ENCODE results near the gene ATXN3.

The ATXN3 gene

DNA sequence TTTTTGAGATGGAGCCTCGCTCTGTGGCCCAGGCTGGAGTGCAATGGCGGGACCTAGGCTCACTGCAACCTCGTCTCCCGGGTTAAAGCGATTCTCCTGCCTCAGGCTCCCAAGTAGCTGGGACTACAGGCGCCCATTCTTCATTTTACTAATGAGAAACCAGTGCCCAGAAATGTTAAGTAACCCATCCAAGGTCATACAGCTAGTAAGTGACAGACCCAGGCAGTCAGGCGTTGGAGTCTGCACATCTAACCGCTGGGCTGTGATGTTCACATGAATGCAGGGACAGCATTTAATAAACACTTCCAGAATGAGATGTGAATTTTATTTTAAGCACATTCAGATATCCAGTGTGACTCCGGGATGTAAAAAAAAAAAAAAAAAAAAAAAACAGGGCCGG lies 65.2 kb downstream of the ATXN3 start:
- Mint-ChIP-seq H3K4me3 (no peak overlapping the region), H3K27me3 (no peaks in the 10 kb centered on the region), H3K9me3 (no peaks in the 10 kb centered on the region), H3K27ac (no peak overlapping the region), H3K36me3 (peaks cover 7% of the 10 kb centered on the region), H3K4me1 (peaks cover 24% of the 10 kb centered on the region)
- DNase-seq (ENCODE audit: low spot score in 2 of 2) (no peak), ATAC-seq (ENCODE audit: low read depth) (no peak)

DNA sequence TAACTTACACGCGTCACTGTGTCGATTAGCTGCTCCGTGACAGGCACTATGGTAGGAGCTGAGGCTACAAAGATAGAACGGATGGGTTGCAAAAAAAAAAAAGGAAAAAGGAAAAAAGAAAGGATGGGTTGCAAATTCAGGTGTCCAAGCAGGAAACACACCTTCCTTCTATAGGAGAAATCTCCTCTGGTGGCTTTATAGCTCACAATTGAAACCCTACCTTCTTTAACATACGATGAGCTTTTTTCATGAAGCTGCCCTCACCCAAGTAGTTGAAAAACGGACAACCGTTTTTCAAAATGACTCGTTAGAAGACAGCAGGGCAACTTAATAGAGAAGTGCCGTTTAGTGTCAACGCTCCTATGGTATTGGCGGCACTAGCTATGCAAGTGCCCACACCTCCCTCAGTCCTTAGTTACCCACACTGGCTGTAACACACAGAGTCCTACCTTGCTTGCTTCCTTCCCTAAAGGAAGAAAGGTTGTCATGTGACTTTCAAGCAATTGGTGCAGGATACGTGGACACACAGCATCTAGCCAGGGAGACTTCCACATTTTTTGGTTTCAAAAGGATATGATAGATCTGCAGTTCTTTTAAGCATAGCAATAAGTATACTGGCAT lies 65.8 kb downstream of the ATXN3 start:
- DNase-seq (ENCODE audit: low spot score in 2 of 2), result peak in 1 of 2 donors; percentile 12
- peak overlapping the region; percentile 98 for H3K27ac Mint-ChIP-seq
- H3K27me3 Mint-ChIP-seq, result no peaks in the 10 kb centered on the region
- no peak for ATAC-seq (ENCODE audit: low read depth)
- H3K4me3 Mint-ChIP-seq, result peak overlapping the region; percentile 93
- peaks cover 29% of the 10 kb centered on the region for H3K4me1 Mint-ChIP-seq
- no peaks in the 10 kb centered on the region for H3K9me3 Mint-ChIP-seq
- peaks cover 7% of the 10 kb centered on the region for H3K36me3 Mint-ChIP-seq

DNA sequence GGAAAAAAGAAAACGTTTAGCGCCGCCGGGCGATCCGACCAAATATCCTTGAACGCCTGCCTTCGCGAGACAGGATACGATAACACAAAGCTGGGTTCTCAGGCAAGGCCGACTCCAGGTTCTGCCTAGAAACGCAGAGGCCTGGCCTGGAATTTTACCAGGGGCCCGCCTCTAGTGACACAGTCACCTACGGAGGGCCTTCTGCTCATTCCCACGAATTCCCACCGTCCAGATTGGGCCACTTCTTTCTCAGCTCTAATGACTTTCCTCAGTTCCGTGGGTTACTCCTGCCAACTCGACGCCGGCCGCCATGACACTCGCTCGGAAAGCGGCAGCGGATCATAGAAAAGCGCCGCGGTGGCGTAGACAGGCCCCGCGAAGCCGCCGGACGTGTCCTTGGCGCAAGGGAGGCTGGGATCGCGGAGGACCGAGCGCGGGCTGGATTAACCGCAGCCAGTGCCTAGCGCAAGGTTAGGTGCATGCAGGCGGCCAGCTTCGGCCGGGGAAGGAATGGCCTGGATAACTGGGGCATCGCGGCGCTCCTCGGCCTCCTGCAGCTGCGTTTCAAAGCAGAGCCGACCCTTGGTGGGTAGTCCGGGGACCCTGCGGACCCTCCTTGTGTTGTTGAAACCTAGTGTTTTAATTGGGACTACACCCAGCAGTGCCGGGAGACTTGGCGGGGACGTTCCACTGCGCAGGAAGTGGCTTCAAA lies 66.5 kb downstream of the ATXN3 start, which contains the start of gene TRIP11:
TRIP11 (minus strand) TSS at position 341 of the 712 bp plus-strand sequence. CDS start 374 bp downstream, outside the sequence.
- H3K27ac Mint-ChIP-seq, result peak within 1 kb of the TSS; percentile 98
- H3K4me3 Mint-ChIP-seq, result peak within 1 kb of the TSS; percentile 93
- peaks cover 7% of the 10 kb centered on the region for H3K36me3 Mint-ChIP-seq
- peak; percentile 94 for ATAC-seq (ENCODE audit: low read depth)
- H3K27me3 Mint-ChIP-seq, result no peaks in the 10 kb centered on the region
- peaks cover 29% of the 10 kb centered on the region for H3K4me1 Mint-ChIP-seq
- DNase-seq (ENCODE audit: low spot score in 2 of 2), result peak; percentile 93 to 98
- H3K9me3 Mint-ChIP-seq, result no peaks in the 10 kb centered on the region

DNA sequence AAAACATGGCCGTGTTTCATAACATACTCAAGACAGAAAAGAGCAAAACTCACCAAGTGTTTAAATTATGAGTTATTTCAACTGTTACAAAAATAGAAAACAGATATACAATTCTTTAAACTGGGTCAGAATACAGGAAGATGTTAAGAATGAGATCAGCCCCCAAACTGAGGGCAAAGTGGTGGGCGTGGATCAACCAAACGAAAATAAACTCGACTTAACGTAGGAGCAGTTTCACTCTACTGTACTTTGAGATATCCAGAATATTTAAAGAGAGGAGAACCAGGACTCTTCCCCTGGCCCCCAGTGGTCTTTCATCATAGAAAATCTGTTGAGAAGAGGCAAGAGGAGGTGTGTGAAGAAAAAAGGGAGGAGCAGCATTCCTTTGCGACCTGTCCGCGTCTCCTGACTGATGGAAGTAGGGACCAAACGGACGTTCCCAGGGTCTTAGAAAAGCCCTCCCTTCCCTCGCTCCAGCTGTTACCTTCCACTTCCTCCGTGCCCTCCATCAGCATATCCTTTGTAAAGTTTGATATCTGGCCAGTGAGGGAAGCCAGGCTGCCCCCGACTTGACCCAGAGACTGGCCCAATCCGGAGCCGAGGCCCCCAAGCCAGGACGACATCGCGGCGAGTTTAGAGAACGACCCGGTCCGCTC lies 67.2 kb downstream of the ATXN3 start:
- Mint-ChIP-seq H3K27me3 (no peaks in the 10 kb centered on the region), H3K27ac (peak overlapping the region; percentile 98), H3K4me3 (peak overlapping the region; percentile 93), H3K9me3 (no peaks in the 10 kb centered on the region), H3K4me1 (peaks cover 29% of the 10 kb centered on the region), H3K36me3 (peaks cover 7% of the 10 kb centered on the region)
- ATAC-seq (ENCODE audit: low read depth) (no peak), DNase-seq (ENCODE audit: low spot score in 2 of 2) (peak in 1 of 2 donors; percentile 9)

DNA sequence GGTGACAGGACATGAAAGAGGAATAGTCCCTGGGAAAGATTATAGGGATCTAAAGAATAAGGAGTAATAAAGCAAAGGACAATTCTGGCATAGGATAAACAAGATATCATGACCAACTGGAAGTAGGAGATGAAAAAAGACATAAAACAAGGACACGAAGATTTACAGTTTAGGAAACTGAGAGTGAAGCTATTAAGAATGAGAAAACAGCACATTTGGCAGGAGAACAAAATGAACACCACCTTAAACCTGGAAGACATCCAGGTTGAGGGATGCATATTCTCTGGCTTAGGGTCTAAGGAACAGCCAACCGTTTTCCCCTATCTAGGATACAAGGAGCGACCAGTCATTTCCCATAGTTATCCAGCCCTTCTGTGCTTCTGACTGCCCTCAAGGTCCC lies 68.4 kb downstream of the ATXN3 start:
- H3K4me3 Mint-ChIP-seq, result peak overlapping the region; percentile 57
- ATAC-seq (ENCODE audit: low read depth) (no peak), DNase-seq (ENCODE audit: low spot score in 2 of 2) (no peak)
- H3K4me1 Mint-ChIP-seq, result peaks cover 33% of the 10 kb centered on the region
- peaks cover 7% of the 10 kb centered on the region for H3K36me3 Mint-ChIP-seq
- H3K27ac Mint-ChIP-seq, result peak overlapping the region; percentile 98
- H3K9me3 Mint-ChIP-seq, result no peaks in the 10 kb centered on the region
- H3K27me3 Mint-ChIP-seq, result no peaks in the 10 kb centered on the region

DNA sequence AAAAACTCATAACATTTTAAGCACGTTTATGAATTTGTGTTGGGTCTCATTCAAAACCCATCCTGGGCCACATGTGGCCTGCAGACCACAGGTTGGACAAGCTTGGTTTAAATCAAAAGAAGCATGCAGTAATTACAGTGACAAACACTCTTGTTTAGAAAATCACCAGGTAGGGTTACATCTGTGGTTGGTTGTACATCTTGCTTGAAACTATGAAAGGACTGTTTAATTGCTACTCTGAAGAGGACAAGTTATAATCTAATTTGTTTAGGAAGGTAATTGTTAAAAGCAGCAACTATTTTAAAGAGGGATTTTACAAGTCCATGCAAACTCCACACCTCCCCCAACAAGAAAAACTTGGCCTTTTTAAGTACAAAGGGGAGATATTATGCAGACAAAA lies 70.5 kb downstream of the ATXN3 start:
- ATAC-seq (ENCODE audit: low read depth) (no peak), DNase-seq (ENCODE audit: low spot score in 2 of 2) (no peak)
- Mint-ChIP-seq H3K9me3 (no peaks in the 10 kb centered on the region), H3K27ac (no peak overlapping the region), H3K27me3 (no peaks in the 10 kb centered on the region), H3K4me1 (peaks cover 33% of the 10 kb centered on the region), H3K4me3 (no peak overlapping the region), H3K36me3 (peaks cover 12% of the 10 kb centered on the region)

DNA sequence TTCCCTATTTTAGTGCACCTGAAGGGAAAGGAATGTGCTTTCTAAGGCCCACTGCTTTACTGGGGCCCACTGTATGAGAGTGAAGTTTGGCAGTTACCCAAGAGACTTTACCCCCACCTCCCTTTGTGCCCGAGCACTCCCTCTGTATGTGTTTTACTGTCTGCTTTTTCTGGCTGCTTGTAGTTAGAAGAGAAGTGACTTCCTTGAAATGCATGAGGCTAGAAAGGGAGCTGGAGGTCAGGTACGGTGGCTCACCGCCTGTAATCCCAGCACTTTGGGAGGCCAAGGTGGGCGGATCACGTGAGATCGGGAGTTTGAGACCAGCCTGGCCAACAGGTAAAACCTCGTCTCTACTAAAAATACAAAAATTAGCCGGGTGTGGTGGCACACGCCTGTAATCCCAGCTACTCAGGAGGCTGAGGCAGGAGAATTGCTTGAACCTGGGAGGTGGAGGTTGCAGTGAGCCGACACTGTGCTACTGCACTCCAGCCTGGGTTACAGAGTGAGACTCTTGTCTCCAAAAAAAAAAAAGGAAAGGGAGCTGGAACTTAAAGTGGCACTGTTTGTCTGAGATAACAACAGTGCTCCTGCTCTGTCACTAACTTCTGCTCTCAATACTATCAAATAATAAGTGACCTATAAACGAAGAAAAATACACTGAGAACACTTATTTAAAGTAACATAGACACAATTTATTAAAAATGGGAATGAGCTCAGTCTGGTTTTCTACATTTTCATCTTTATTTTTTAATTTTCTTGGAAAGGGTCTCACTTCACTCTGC lies 72.3 kb downstream of the ATXN3 start:
- Mint-ChIP-seq H3K36me3 (peaks cover 14% of the 10 kb centered on the region), H3K27ac (peak overlapping the region; percentile 38), H3K9me3 (no peaks in the 10 kb centered on the region), H3K27me3 (no peaks in the 10 kb centered on the region), H3K4me1 (peaks cover 27% of the 10 kb centered on the region), H3K4me3 (no peak overlapping the region)
- DNase-seq (ENCODE audit: low spot score in 2 of 2) (no peak), ATAC-seq (ENCODE audit: low read depth) (no peak)

DNA sequence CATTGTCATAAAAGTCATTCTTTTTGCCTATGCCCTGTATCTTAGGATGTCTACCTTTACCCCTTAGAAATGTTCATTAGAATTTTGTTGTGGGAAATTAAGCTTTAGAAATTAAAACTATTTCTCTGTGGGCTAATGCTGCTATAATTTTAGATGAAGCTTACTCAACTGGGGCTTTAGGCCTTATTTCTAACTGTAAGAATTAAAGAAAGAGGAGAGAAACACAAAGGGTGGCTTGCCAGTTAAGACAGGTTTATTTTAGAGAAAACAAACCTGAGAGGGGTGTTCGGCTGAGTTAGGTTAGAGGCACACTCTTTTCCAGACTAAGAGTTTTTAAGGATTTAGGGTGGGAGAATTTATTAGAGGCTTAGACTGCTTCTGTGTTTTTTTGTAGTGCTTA lies 72.9 kb downstream of the ATXN3 start:
- Mint-ChIP-seq H3K4me1 (peaks cover 22% of the 10 kb centered on the region), H3K36me3 (peaks cover 15% of the 10 kb centered on the region), H3K27me3 (no peaks in the 10 kb centered on the region), H3K9me3 (no peaks in the 10 kb centered on the region), H3K27ac (no peak overlapping the region), H3K4me3 (no peak overlapping the region)
- ATAC-seq (ENCODE audit: low read depth) (no peak), DNase-seq (ENCODE audit: low spot score in 2 of 2) (no peak)

DNA sequence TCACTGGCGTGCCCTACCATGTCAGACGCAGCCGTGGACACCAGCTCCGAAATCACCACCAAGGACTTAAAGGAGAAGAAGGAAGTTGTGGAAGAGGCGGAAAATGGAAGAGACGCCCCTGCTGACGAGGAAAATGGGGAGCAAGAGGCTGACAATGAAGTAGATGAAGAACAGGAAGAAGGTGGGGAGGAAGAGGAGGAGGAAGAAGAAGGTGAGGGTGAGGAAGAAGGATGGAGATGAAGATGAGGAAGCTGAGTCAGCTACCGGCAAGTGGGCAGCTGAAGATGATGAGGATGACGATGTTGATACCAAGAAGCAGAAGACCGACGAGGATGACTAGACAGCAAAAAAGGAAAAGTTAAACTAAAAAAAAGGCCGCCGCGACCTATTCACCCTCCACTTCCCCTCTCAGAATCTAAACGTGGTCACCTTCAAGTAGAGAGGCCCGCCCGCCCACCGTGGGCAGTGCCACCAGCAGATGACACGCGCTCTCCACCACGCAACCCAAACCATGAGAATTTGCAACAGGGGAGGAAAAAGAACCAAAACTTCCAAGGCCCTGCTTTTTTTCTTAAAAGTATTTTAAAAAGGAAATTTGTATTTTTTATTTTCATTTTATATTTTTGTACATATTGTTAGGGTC lies 79.7 kb downstream of the ATXN3 start:
- H3K36me3 Mint-ChIP-seq, result peaks cover 15% of the 10 kb centered on the region
- no peaks in the 10 kb centered on the region for H3K9me3 Mint-ChIP-seq
- H3K27me3 Mint-ChIP-seq, result no peaks in the 10 kb centered on the region
- no peak for ATAC-seq (ENCODE audit: low read depth)
- peaks cover 10% of the 10 kb centered on the region for H3K4me1 Mint-ChIP-seq
- no peak for DNase-seq (ENCODE audit: low spot score in 2 of 2)
- peak overlapping the region; percentile 68 for H3K27ac Mint-ChIP-seq
- peak overlapping the region; percentile 15 for H3K4me3 Mint-ChIP-seq

DNA sequence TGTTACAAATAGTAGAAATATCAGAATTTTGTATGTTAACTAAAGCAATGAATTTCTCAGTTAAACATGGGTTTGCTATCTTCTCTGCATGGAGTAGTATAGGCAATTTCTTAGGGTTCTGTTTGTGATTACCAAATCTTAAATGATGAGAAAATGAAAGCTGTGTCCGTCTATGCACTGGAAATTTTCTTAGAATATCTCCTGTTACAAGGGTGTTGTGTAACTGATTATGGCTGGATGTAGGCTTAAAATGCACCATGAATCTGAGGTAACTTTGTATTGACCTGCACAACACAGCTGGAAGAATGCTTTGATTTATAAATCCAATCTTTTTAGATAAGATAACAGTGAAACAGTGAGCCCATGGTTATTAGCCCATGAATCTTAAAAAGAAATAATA lies 84.3 kb downstream of the ATXN3 start:
- Mint-ChIP-seq H3K4me1 (peaks cover 6% of the 10 kb centered on the region), H3K27ac (no peak overlapping the region), H3K4me3 (no peak overlapping the region), H3K36me3 (peaks cover 6% of the 10 kb centered on the region), H3K9me3 (no peaks in the 10 kb centered on the region), H3K27me3 (no peaks in the 10 kb centered on the region)
- ATAC-seq (ENCODE audit: low read depth) (no peak), DNase-seq (ENCODE audit: low spot score in 2 of 2) (no peak)

DNA sequence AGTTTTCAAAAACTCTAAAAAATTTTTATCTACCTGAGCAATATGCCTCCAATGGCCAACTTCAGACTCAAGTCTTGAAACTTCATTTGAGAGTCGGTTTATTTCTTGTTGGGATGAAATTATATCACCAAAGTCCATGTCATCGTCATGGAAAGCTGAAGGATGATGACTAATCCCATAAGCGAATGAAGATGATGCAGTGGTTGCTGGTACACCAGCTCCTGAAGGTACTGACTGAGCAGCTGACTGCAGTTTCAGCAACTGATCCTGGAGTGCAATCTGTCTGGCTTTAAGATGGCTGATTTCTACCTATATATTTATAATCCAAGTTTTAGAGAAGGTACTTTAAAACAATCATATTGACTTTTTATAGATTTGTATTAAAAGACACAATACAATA lies 84.9 kb downstream of the ATXN3 start:
- Mint-ChIP-seq H3K4me1 (peaks cover 3% of the 10 kb centered on the region), H3K27me3 (no peaks in the 10 kb centered on the region), H3K36me3 (peaks cover 6% of the 10 kb centered on the region)

DNA sequence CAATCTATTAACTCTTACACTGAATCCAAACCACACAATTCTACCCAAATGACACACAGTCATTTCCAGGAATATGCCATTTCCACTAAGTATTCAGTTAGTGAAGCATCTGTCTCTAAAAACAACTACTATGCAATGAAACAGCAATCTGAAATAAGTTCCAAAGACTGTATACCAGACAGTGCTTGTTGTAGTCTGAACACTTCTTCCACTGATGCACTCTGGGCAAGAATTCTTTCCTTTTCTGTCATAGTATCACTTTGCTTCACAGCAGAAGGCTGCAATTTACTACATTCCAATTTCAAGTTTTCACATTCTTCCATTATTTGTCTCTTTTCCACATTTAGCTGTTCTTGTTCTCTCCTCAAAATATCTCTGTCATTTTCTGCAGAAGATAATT lies 92.3 kb downstream of the ATXN3 start:
- Mint-ChIP-seq H3K27me3 (no peaks in the 10 kb centered on the region), H3K4me3 (no peak overlapping the region), H3K9me3 (no peaks in the 10 kb centered on the region), H3K27ac (no peak overlapping the region), H3K4me1 (peaks cover 4% of the 10 kb centered on the region), H3K36me3 (peaks cover 43% of the 10 kb centered on the region)
- no peak for DNase-seq (ENCODE audit: low spot score in 2 of 2)
- ATAC-seq (ENCODE audit: low read depth), result no peak

More for the DNA sequence above, 84.9 kb downstream of the ATXN3 start:
- DNase-seq (ENCODE audit: low spot score in 2 of 2) (no peak), ATAC-seq (ENCODE audit: low read depth) (no peak)
- H3K9me3 Mint-ChIP-seq, result no peaks in the 10 kb centered on the region
- H3K4me3 Mint-ChIP-seq, result no peak overlapping the region
- H3K27ac Mint-ChIP-seq, result no peak overlapping the region

DNA sequence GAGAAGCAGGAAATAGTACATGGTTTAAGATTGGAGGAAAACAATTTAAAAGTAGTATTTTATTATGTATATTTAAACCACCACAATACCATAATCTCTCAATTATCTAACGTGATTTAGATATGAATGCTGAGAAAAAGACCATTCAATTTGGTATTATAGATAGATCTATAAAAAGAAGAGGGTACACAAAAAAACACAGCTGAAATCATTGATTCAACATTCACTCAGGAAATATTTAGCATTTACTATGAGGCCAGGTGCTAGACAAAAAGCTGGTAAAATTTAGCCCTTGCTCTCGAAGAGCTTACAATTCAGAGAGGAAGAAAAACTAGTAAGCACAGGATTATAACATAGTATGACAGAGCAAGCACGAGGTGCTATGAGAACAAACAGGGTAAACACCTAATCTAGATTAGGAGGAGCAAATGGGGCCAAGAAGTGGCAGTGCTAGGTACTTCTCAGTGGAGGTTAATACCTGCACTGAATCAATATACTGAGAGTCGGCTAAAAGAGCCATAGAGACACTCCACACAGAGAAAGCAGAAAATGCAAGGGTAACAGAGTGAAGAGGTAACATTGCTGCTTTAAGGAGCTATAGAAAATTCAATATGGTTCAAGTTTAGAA lies 94.1 kb downstream of the ATXN3 start:
- Mint-ChIP-seq H3K27me3 (no peaks in the 10 kb centered on the region), H3K4me3 (no peak overlapping the region), H3K36me3 (peaks cover 51% of the 10 kb centered on the region), H3K4me1 (peaks cover 4% of the 10 kb centered on the region), H3K27ac (no peak overlapping the region), H3K9me3 (no peaks in the 10 kb centered on the region)
- DNase-seq (ENCODE audit: low spot score in 2 of 2) (no peak), ATAC-seq (ENCODE audit: low read depth) (no peak)

Measured in memory B cell (primary cell).